Endothelial cell (in vitro differentiated cells): ENCODE measurements around the gene PGLYRP2. TPM values are rescaled to one million over a fixed set of nuclear protein-coding genes. Genes with fewer than 3 reads are reported as not detected.

Experiments used
- DNase-seq: peaks from one replicate; pipeline ENCODE4 v3.0.0; 2021; ENCODE audit warnings: low spot score
- H3K27ac Mint-ChIP-seq: one replicate; pipeline ENCODE4 v1.8.0; 2021; ENCODE audit warnings: mixed read lengths, inconsistent platforms; ENCODE audit not compliant: unreplicated experiment
- H3K27me3 Mint-ChIP-seq: one replicate; pipeline ENCODE4 v1.8.0; 2021; ENCODE audit warnings: mild to moderate bottlenecking, moderate library complexity, mixed read lengths, inconsistent platforms; ENCODE audit not compliant: unreplicated experiment
- H3K36me3 Mint-ChIP-seq: one replicate; pipeline ENCODE4 v1.8.0; 2021; ENCODE audit warnings: mild to moderate bottlenecking, low read depth, mixed read lengths, inconsistent platforms; ENCODE audit not compliant: unreplicated experiment
- H3K4me1 Mint-ChIP-seq: one replicate; pipeline ENCODE4 v1.8.0; 2021; ENCODE audit warnings: mild to moderate bottlenecking, mixed read lengths, inconsistent platforms; ENCODE audit not compliant: unreplicated experiment
- H3K4me3 Mint-ChIP-seq: one replicate; pipeline ENCODE4 v1.8.0; 2021; ENCODE audit warnings: mild to moderate bottlenecking, mixed read lengths, inconsistent platforms; ENCODE audit not compliant: unreplicated experiment
- H3K9me3 Mint-ChIP-seq: one replicate; pipeline ENCODE4 v1.8.0; 2021; ENCODE audit warnings: mixed read lengths, inconsistent platforms; ENCODE audit not compliant: unreplicated experiment
- total RNA-seq: library from RNA; stranded (reverse); fragmentation: NEBNext Ultra II Directional; extraction: Animal tissue kit (Norgen Biotek cat#: 25700); gene quantifications from one replicate; pipeline ENCODE4 v1.2.1, GENCODE V29; 2021; ENCODE audit not compliant: unreplicated experiment
- TF ChIP-seq, protein P1 (sequence below): fragments of 200-600 bp; sonication (generic); IDR thresholded peaks from one replicate; pipeline ENCODE4 v1.5.0; 2021; ENCODE audit warnings: antibody characterized with exemption; ENCODE audit not compliant: unreplicated experiment

The PGLYRP2 gene
- total RNA-seq, 1 donor from 2014 or later = not detected

DNA sequence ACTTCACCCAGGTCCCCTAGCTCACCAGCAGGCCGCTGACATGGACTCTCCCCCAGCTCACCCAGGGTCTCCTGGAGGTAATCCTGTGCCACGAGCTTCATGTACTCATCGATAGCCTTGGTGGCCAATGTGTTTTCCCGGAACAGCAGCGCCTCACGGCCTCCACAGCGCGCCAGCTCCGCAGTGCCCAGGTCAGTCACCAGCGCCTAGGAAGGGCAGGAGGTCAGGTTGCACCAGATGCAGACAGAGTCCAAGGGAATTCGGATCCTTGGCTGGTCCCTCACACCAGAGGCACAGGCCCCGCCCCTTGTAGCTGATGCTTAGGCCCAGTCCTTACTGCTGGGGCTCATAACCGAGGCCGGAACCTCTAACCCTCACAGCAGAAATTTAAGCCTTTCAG, 22.9 kb downstream of the PGLYRP2 start:
- Mint-ChIP-seq H3K4me3 (no peak overlapping the region), H3K27me3 (peaks cover 38% of the 10 kb centered on the region), H3K9me3 (no peaks in the 10 kb centered on the region), H3K27ac (no peak overlapping the region), H3K4me1 (peaks cover 2% of the 10 kb centered on the region), H3K36me3 (peaks cover 9% of the 10 kb centered on the region)
- TF ChIP-seq, protein P1, sequence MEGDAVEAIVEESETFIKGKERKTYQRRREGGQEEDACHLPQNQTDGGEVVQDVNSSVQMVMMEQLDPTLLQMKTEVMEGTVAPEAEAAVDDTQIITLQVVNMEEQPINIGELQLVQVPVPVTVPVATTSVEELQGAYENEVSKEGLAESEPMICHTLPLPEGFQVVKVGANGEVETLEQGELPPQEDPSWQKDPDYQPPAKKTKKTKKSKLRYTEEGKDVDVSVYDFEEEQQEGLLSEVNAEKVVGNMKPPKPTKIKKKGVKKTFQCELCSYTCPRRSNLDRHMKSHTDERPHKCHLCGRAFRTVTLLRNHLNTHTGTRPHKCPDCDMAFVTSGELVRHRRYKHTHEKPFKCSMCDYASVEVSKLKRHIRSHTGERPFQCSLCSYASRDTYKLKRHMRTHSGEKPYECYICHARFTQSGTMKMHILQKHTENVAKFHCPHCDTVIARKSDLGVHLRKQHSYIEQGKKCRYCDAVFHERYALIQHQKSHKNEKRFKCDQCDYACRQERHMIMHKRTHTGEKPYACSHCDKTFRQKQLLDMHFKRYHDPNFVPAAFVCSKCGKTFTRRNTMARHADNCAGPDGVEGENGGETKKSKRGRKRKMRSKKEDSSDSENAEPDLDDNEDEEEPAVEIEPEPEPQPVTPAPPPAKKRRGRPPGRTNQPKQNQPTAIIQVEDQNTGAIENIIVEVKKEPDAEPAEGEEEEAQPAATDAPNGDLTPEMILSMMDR = no peak
- DNase-seq = no peak

DNA sequence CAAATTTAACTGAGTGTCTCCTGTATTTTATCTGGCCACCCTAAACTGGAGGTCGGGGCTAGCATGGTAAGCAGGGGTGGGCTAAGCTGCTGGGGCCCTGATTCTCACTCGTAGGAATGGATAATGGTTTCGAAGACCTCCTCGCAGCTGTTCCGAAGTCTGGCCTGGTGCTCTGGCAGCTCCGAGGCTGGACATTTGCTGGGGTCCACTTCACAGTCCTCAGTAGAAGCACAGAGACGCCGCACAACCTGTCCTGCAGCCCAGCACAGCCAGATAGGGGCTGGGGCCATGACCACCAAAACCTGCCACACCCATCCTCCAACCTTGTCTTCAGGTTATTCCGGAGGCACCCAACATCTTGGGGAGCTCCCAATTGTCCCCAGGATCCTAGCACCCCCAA, 23.3 kb downstream of the PGLYRP2 start:
- Mint-ChIP-seq H3K27me3 (peaks cover 38% of the 10 kb centered on the region), H3K4me1 (peaks cover 2% of the 10 kb centered on the region), H3K9me3 (no peaks in the 10 kb centered on the region), H3K36me3 (peaks cover 9% of the 10 kb centered on the region), H3K4me3 (no peak overlapping the region), H3K27ac (no peak overlapping the region)
- no peak for DNase-seq
- TF ChIP-seq, protein P1 = no peak

DNA sequence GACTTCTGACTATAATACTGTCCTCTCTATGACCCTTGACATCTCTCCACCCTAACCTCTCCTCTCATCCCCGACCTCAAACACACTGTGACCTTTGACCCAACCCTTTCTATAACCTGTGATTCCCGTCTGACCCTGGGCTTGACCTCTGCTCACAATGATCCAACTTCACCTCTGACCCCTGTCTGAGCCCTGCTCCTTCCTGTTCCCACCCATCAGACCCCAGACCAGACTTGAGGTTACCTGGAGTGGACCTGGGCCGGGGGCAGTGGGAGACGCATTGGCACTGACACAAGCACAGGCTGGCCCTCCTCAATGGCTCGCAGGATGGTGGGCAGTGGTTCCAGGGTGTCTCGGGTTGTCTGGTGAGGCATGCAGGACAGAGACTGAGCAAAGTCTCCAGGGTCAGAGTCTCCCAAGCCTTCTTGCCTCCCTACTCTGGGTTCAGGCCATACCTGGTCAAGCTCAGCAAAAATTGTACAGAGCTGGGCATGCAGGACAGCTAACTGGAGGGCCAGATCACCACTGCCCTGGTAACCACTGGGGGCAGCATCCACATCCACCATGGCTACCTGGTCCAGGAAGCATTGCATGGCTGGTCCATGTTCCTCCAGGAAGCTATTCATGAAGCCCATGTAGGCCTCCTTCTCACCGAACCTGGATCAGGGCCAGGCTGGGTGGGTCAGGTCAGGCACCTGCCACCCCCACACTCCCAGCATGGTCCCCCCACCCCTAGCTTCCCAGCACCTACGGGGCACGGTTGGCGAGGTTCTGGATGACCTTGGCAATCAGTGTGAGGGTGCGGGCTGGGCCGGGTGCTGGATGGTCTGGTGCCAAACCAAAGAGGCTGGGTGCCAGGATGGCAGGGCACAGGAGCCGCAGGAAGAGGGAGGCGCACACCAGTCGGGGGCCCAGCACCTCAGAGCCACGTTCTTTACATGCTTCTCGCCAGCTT, 25.1 kb downstream of the PGLYRP2 start:
- no peak for DNase-seq
- Mint-ChIP-seq H3K4me3 (no peak overlapping the region), H3K27me3 (peaks cover 36% of the 10 kb centered on the region), H3K36me3 (peaks cover 17% of the 10 kb centered on the region), H3K27ac (no peak overlapping the region), H3K4me1 (peaks cover 7% of the 10 kb centered on the region), H3K9me3 (no peaks in the 10 kb centered on the region)
- TF ChIP-seq, protein P1 = no peak

DNA sequence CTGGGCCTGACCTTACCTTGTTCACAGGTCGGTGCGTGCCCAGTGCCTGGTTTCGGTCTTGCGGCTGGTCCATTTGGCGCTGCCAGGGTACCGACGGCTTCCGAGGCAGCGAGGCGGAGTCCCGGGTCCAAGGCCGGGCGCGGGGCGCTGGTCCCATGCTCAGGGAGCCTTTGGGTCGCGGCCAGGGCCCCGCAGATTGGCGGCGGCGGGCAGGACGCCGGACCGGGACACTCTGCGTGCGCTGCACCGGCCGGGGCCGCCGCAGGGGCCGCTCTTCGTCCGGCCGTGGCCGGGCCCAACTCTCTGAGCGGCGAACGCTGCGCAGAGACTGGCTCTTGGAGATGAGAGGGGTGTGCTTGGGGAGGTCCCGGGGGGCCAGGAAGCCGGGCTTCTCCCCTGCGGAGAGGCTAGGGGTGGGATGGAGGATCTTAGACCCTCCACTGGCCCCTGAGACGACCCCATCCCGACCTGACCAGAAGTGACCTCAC, 26.2 kb downstream of the PGLYRP2 start:
- Mint-ChIP-seq H3K4me3 (no peak overlapping the region), H3K27ac (no peak overlapping the region), H3K27me3 (peaks cover 39% of the 10 kb centered on the region), H3K9me3 (no peaks in the 10 kb centered on the region), H3K36me3 (peaks cover 21% of the 10 kb centered on the region), H3K4me1 (peaks cover 12% of the 10 kb centered on the region)
- no peak for DNase-seq
- TF ChIP-seq, protein P1 = no peak
